ENCODE measurements around the gene SKIL.

DNA sequence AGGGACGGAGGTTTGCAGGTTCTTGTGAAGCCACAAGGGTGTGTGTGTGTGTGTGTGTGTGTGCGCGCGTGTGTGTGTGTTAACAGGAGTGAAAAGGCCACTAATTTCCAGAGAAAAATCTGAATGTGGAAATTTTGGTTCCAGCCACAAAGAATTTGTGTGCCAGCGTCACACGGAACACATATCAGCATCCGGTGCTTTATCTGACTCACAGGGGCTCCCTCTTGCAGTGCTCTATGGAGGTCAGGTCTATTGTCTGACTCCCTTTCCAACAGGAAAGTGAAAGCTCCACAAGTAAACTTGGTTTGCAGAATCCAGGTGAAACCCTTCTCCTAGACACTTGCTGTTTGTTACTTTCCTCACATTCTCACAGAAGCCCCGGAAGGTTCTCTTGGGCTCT lies 67.4 kb downstream of the SKIL start:
- TF ChIP-seq, protein P1, sequence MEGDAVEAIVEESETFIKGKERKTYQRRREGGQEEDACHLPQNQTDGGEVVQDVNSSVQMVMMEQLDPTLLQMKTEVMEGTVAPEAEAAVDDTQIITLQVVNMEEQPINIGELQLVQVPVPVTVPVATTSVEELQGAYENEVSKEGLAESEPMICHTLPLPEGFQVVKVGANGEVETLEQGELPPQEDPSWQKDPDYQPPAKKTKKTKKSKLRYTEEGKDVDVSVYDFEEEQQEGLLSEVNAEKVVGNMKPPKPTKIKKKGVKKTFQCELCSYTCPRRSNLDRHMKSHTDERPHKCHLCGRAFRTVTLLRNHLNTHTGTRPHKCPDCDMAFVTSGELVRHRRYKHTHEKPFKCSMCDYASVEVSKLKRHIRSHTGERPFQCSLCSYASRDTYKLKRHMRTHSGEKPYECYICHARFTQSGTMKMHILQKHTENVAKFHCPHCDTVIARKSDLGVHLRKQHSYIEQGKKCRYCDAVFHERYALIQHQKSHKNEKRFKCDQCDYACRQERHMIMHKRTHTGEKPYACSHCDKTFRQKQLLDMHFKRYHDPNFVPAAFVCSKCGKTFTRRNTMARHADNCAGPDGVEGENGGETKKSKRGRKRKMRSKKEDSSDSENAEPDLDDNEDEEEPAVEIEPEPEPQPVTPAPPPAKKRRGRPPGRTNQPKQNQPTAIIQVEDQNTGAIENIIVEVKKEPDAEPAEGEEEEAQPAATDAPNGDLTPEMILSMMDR (IDR thresholded peaks at IDR 0.05): no peak
- no peak for TF ChIP-seq POLR2A (IDR thresholded peaks at IDR 0.05)

Data from adrenal gland (tissue), 5 donors.